Left renal cortex interstitium (tissue), 4 donors: ENCODE results near the gene BSG. TPM values are rescaled to one million over a fixed set of nuclear protein-coding genes. Genes with fewer than 3 reads are reported as not detected.
"Not testable (repeated sequence)": the region's sequence is repeated elsewhere in the genome, so short reads cannot be mapped to it uniquely, and the experiment has no call there.

Source experiments
- DNase-seq, 4 donors: peaks; one replicate each; pipeline ENCODE4 v3.0.0-alpha.2; 2013; ENCODE audit warnings: low read depth in 4 of 4, low spot score in 2 of 4, missing footprints in 1 of 4
- polyA plus RNA-seq, 4 donors: library from polyadenylated mRNA; unstranded; fragments of 120-200 nt; gene quantifications; one replicate each; pipeline ENCODE4 v1.2.1, GENCODE V29; 2013; ENCODE audit not compliant: insufficient read length in 4 of 4

The BSG gene
- polyA plus RNA-seq, 4 donors = 392 to 568 (median 507) TPM

DNA sequence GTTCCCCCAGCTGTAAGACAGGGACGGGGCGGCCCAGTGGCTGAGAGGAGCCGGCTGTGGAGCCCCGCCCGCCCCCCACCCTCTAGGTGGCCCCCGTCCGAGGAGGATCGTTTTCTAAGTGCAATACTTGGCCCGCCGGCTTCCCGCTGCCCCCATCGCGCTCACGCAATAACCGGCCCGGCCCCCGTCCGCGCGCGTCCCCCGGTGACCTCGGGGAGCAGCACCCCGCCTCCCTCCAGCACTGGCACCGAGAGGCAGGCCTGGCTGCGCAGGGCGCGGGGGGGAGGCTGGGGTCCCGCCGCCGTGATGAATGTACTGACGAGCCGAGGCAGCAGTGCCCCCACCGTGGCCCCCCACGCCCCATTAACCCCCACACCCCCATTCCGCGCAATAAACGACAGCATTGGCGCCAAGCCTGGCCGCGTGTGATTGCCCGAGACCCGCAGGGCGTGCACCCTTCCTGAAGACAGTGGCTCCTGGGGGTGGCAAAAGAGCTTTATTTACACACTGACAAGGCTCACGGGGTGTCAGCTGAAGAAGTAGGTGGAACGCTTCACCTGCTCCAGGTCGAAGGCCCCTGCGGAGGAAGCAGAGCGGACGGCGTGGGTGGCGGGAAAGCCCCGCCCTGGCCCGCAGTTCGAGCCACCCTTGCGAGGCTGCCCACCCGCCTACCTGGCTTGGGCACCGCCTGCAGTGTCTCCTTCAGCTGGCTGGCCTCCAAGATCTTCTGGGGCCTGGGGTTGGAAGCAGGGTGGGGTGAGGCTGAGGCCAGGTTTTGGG, 44.5 kb downstream of the BSG start:
- DNase-seq = no peak

DNA sequence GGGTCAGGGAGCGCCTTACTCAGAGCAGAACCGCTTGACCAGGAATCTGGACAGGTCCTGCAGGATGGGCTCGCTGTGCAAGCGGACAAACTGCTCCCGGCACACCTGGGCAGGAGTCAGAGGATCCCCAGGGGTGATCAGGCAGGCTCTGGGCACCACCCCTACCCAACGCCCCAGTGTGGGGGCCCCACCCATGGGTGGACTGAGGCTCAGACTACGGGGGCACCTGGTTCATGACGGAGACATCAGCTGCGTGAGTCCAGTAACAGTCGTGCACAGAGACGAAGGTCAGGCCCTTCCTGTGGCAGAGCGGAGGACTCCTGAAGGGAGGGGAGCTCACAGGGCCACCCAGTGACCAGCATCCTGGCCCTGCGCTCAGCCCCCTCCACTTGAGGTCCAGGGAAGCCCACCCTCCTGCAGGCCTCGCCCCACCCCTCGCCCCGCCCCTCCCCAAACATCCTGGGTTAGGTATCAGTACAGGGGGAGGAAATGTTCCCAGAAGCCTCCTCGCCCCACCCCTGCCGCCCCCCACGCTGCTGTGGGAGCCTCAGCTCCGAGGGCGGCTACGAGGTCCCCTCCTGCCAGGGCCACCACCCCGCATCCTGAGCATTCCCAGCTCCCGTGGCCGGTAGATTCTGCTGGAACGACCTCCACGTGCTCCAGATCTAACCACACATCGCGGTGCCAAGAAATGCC, 45.3 kb downstream of the BSG start:
- no peak for DNase-seq

DNA sequence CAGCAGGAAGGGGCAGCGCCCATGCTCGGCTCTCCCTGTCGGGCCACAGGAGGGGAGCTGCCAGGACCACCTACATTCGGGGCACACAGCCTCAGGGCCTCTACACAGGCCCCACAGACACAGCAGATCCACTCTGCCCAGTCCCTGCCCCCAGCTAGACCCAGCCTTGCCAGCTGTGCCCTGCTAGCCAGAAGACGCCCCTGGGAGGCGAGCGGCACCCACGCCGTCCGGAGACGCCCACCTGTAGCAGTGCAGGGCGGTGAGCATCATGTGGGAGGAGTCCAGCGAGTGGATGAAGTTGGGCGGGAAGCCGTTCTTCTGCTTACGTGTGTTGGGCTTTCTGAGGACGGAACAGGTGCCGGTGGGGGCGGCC, 45.8 kb downstream of the BSG start:
- no peak for DNase-seq

DNA sequence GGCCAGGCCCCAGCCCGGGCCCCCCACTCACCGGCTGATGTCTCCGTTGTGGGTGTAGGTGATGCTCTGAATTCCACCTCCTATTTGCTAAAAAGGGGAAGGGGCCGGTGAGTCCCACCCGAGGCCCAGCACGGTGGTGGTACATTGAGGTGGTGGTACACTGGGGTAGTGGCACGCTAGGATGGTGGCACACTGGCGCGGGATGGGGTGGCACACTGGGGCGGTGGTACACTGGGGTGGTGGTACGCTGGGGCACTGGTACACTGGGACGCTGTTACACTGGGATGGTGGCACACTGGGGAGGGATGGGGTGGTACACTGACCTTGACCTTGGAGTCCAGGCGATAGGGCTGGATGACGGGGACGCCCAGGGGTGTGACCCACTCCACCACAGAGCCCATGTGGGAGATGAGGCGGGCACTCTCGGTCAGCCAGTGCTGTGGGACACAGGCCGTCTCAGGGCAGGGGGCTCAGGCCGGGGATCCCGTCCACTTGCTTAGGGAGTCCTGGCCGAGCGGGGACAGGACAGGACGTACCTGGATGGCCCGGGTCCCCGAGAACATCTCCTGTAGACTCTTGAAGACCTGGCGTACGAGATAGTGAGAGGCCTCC, 46.4 kb downstream of the BSG start:
- no peak for DNase-seq

DNA sequence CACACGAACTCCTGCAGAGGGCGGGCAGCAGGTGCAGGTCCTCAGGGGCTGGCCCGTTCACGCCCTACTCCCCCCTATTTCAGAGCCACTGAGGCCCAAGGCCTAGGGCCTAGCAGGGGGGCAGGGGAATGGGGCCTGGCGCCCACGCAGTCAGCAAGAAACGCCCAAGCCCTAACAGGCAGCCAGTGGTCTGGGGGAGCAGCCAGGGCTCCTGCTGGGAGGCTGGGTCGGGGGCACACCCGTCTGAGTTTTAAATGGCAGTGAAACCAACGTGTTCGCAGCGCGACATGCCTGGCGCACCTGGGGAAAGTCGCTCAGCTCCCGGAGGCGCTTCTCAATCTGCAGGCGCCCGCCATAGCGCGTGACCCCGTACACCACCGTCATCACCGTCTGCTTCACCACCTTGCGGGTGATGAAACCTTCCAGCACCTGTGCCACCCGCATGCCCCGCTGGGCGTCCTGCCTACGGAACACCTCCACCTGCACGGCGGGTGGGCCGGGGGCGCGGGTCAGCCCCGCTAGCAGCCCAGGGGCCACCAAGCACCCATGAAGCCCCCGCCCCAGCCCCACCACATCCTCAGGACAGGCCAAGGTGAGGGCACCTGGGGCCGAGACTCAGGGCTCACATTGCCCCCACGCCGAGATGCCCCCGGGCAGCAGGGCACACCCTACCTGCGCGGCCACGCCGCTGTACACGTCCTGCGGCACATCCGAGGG, 47.0 kb downstream of the BSG start:
- no peak for DNase-seq

DNA sequence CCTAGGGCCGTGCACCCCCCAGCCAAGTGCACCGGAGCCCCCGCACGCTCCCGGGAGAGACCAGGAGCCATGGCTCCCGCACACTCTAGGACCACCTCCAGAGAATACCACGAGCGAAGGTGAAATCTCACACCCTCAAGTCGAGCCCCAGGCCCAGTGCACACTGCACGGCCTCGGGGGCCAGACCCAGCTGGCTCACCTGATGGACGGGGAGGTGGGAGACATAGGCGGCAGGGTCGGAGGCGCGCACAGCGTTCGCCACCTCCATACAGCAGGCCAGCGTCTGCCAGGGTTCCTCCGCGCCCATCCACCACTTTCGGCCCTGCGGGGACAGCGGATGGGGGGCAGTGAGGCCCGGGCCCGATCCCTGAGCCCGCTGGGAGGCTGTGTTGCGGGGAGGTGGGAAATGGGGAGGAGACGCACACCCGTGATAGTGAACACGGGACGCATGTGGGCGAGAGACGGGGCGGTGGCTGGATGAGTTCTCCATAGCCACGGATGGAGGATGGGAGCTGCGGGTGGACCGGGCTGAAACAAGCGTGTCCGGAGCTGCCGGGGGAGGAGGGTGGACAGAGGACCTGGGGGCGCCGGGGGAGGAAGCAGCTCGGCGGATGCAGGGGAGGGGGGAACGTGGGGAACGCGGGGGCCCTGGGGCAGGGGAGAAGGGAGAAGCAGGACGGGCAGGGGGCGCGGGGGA, 47.9 kb downstream of the BSG start:
- no peak for DNase-seq

DNA sequence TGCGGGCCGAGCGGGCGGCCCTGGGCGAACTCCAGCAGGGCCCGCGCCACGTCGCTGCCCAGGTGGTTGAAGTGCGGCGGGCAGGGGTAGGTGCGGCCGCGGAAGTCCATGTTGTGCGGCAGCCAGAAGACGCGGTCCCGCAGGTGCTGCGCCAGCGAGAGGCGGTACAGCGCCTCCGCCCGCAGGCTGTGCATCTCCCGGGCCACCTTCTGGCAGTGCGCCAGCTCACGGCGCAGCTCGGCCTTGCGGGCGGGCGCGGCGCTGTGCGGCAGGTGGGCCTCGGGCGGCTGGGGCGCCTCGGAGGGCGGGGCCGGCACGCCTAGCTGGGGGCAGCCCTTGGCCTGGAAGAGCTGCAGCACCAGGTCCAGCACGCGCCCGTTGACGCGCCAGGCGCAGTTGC, 48.8 kb downstream of the BSG start:
- DNase-seq = not testable (repeated sequence)

DNA sequence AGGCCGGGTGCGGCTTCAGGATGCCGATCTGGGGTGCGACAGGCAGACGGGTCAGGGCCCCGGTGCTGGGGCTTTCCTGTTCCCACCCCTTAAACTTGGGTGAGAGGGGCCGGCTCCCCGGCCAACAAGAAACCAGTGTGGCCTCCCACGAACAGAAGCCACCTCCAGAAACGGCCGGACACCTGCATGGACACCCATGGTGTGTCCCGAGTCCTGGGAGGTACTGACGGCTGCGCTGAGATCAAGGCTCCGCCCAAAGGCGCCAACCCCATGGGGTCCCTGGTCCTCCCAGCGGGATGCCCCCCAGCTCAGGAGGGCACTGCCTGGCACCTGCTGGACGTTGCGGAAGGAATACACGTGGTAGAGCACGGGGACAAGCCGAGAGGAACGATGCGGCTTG, 49.4 kb downstream of the BSG start:
- DNase-seq = no peak

DNA sequence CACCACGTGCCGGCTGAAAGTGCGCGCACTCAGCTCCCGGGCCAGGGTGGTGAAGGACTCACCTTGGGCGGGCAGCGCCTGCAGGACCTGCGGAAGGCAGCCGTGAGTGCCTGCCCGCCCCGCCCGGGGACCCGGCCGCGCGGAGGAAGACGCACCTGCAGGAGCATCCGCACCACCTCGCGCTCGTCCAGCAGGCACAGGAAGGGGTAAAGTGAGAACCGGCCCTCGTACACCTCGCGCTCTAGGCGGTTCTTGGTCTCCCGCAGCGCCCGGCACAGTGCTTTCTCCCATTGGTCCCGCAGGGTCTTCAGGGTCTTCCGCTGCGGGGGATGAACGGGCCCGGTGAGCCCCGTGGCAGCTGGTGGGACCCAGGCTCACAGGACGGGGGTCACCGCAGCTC, 50.3 kb downstream of the BSG start:
- no peak for DNase-seq

DNA sequence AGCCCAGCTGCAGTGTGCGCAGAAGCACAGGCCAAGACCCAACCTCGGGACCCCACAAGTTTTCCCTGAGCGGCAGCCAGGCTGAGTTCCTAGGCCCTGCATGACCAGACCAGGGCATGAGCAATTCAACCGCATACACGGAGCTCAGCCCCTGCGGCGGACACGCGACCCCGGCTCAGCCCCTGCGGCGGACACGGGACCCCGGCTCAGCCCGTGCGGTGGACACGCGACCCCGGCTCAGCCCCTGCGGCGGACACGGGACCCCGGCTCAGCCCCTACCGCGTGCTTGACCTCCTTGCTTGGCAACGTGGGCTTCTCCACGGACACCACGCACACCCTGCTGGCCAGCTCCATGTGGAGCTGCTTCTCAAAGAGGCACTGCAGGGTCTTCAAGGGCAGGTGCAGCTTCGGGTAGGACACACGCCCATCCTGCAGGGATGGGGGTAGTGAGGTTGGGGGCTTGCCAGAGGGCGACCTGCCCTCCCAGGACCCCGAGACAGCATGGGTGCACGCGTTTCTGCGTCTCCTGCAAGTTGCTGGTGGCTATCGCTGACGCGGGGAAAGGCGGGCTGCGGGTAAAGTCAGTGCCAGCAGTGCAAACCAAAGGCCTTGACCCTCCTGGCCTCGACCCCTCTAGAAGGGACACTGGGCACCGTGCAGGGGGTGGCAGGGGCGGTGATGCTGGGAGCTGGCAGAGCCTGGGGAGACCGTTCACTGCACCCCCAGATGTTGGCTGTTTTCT, 51.0 kb downstream of the BSG start:
- no peak for DNase-seq

DNA sequence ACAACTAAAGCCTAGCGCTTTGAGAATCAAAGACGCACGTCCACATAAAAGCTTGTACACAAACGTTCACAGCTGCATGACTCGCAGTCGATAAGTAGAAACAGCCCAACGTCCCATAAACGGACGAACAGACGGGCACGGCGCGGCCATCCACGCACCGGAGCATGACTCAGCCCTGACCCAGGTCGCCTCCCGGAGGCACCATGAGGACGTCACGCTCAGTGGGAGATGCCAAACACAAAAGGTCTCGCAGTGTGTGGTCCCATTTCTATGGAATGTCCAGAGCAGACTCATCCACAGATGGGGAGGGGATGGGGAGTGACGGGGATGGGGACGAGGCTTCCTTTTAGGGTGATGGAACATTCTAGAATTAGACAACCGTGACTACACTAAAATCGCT, 51.6 kb downstream of the BSG start:
- no peak for DNase-seq

DNA sequence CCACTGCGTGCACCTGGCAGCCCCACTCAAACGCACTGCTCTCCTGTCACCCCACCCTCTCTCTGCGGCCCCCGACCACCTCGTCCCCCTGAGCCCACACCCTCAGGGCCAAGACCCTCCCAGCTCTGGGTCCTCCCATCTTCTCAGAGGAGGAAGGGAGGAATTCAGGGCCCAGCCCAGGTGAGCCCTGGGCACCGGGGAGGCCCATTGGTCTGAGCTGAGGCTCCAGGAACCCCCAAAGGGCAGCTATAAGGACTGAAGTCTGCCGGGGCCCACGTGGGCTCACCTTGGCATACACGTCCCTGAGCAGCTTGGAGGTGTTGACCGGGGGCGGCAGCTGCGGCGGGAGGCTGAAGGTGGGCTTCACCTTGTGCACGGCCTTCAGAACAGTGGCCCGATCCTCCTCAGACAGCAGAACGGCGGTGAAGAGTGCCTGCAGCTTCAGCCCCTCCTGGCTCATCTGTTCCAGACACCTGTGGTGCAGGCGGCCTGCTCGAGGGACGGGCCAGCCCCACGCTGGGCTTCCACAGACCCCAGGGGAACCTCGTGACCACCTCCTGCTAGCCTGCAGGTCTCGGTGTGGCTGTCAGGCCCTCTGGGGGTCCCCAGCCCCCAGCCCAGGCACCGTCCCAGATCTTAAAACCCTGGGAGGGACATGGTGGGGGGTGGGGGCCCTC, 52.2 kb downstream of the BSG start:
- DNase-seq = no peak

DNA sequence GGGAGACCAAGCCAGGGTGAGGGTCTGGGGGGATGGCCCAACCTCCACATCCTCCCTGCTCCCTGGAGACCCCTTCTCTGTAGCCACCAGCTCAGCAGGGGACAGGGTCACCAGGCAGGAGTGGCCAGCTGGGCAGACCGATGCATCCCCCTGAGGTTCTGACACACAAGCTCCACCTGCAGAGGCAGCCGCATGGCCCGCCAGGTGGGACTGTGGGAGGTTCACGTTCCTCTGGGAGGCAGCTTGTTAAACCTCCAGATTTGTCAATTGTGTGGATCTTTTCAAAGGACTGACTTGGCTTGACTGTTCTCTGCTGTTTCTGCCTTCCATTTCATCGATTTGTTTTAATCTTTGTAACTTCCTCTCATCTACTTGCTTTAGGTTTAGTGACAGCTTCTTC, 52.9 kb downstream of the BSG start:
- DNase-seq = no peak

DNA sequence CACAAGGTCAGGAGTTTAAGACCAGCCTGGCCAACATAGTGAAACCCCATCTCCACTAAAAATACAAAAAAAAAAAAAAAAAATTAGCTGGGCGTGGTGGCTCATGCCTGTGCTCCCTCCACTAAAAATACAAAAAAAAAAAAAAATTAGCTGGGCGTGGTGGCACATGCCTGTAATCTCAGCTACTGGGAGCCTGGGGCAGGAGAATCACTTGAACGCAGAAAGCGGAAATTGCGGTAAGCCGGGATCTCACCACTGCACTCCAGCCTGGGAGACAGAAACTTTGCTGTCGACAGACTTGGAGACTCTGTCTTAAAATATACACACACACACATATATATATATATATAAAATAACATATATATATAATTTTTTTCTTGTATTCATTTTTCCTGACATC, 54.2 kb downstream of the BSG start:
- not testable (repeated sequence) for DNase-seq

DNA sequence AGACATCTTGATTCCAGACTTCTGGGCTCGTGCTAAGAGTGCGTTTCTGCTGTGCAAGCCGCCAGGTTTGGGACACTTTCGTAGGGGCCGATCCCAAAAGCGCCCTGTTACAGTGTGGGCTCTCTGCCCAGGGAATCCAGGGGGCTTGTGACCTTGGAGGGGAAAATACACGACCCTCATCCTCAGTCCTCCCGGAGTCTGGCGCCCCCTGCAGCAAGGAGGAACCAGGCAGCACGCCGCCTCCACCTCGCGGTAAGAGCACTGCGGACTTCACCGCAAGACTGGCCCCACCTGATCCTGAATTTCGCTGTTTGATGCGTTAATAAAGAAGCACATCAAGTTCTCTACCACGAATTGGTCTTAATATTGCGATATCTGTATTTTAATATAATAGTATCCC, 55.8 kb downstream of the BSG start:
- DNase-seq = no peak

DNA sequence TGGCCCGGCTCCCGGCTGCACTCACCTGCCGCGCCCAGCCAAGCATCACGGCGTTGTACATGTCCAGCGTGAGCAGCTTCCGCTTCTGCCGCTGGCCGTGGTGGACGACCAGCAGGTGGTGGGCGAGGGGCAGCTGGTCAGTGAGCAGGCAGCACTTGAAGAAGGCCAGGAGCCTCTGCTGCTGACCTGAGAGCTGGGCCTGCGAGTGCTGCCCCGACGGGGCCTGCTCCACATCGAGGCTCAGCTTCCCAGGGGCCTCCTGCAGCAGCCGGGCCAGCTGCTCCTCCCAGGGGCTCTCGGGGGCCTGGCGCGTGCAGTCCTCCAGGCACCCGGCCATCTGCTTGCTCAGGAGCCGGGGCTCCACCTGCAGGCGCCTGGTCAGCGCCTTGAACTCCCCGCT, 57.1 kb downstream of the BSG start:
- not testable (repeated sequence) for DNase-seq

DNA sequence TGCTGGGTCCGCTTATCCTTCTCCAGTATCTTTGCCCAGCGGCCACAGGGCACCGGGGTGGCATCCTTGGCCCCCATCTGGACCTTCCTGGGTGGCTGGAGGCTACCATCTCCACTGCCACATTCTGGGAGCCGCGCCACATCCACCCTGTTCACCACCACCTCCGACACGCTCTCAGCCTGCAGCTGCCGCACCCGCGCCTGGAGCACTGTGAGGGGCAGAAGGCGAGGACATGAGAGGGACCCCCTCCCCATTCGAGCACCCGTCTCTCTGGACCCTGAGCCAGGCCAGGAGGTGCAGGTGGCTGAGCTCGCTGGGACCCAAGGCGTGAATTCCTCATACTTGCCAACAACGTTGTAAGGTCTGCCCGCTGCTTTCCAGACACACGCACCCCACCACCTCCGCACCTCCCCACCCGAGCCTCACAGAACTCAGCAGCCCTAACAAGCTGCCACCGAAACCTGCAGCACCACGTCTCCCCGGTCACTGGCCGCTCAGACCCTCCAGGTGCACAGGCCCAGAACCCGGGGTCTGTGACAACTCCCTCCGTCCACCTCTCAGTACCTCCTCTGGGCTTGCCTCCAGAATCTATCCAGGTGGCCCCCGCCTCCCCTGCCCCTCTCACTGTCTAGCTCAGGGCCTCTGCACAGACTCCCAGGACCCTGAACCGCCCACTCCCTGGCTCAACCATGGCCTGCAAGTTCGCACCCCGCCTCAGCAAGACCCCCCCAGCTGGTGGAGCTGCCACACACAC, 57.7 kb downstream of the BSG start:
- no peak for DNase-seq

DNA sequence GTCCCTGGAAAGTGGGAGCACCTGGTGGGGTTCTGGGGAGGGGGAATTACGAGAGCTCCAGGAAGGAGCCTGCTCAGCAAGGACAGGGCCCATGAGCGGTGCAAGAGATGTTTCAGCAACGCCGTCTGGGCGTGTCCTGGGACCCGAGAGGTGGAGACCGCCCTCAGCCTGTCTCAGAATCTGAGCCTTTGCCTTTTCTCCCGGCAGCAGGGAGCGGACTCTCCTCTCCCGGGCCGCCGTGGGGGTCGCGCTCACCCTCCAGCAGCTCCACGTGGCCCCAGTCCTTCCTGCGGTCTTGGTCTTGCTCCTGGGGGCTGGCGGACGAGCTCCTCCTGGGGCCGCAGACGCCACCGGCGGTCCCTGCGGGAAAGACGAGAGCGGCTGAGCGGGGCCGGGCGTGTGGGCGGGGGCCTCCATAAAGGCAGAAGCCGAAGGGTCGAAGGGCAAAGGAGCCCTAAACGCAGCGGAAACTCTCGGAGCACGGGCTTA, 60.2 kb downstream of the BSG start:
- no peak for DNase-seq
